ENCODE results near the gene BLVRB. TPM values are rescaled to one million over a fixed set of nuclear protein-coding genes. Genes with fewer than 3 reads are reported as not detected.

The BLVRB gene
- total and polyA plus RNA-seq, 2 of the 8 experiments (the other 6 are each of a cell fraction or from before 2014, with no cell fraction given), result 28.7 to 182 TPM

DNA sequence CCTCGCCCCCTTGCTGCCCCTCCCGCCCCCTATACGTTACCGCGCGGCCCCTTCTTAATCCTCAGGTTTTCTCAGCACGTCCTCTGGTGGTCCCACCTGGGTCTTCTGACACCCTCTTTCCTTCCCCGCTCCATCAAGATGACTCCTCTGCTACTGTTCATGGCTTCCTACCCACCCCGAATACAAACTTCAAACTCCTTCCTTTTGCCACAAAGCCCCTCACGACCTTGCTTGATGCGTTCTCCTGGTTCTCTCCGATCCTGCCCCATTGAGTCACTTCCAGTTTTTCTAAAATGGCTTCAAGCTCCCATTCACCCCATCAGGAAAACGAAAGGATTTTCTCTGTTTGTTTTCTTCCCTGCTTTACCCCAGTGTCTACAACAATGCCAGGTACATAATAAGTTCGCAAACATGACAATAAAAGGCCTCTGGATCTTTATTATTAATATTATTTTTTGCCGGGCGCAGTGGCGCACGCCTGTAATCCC, 20.7 kb downstream of the BLVRB start (continued):
- TF ChIP-seq POLR2A (IDR thresholded peaks at IDR 0.05; ENCODE audit: control extremely low read depth in 1 of 2, low read depth in 2 of 2, low read length in 2 of 2), result peak in 1 of 2 experiments; percentile 42; a peak in 1 of 3 replicates
- TF ChIP-seq, protein P1, sequence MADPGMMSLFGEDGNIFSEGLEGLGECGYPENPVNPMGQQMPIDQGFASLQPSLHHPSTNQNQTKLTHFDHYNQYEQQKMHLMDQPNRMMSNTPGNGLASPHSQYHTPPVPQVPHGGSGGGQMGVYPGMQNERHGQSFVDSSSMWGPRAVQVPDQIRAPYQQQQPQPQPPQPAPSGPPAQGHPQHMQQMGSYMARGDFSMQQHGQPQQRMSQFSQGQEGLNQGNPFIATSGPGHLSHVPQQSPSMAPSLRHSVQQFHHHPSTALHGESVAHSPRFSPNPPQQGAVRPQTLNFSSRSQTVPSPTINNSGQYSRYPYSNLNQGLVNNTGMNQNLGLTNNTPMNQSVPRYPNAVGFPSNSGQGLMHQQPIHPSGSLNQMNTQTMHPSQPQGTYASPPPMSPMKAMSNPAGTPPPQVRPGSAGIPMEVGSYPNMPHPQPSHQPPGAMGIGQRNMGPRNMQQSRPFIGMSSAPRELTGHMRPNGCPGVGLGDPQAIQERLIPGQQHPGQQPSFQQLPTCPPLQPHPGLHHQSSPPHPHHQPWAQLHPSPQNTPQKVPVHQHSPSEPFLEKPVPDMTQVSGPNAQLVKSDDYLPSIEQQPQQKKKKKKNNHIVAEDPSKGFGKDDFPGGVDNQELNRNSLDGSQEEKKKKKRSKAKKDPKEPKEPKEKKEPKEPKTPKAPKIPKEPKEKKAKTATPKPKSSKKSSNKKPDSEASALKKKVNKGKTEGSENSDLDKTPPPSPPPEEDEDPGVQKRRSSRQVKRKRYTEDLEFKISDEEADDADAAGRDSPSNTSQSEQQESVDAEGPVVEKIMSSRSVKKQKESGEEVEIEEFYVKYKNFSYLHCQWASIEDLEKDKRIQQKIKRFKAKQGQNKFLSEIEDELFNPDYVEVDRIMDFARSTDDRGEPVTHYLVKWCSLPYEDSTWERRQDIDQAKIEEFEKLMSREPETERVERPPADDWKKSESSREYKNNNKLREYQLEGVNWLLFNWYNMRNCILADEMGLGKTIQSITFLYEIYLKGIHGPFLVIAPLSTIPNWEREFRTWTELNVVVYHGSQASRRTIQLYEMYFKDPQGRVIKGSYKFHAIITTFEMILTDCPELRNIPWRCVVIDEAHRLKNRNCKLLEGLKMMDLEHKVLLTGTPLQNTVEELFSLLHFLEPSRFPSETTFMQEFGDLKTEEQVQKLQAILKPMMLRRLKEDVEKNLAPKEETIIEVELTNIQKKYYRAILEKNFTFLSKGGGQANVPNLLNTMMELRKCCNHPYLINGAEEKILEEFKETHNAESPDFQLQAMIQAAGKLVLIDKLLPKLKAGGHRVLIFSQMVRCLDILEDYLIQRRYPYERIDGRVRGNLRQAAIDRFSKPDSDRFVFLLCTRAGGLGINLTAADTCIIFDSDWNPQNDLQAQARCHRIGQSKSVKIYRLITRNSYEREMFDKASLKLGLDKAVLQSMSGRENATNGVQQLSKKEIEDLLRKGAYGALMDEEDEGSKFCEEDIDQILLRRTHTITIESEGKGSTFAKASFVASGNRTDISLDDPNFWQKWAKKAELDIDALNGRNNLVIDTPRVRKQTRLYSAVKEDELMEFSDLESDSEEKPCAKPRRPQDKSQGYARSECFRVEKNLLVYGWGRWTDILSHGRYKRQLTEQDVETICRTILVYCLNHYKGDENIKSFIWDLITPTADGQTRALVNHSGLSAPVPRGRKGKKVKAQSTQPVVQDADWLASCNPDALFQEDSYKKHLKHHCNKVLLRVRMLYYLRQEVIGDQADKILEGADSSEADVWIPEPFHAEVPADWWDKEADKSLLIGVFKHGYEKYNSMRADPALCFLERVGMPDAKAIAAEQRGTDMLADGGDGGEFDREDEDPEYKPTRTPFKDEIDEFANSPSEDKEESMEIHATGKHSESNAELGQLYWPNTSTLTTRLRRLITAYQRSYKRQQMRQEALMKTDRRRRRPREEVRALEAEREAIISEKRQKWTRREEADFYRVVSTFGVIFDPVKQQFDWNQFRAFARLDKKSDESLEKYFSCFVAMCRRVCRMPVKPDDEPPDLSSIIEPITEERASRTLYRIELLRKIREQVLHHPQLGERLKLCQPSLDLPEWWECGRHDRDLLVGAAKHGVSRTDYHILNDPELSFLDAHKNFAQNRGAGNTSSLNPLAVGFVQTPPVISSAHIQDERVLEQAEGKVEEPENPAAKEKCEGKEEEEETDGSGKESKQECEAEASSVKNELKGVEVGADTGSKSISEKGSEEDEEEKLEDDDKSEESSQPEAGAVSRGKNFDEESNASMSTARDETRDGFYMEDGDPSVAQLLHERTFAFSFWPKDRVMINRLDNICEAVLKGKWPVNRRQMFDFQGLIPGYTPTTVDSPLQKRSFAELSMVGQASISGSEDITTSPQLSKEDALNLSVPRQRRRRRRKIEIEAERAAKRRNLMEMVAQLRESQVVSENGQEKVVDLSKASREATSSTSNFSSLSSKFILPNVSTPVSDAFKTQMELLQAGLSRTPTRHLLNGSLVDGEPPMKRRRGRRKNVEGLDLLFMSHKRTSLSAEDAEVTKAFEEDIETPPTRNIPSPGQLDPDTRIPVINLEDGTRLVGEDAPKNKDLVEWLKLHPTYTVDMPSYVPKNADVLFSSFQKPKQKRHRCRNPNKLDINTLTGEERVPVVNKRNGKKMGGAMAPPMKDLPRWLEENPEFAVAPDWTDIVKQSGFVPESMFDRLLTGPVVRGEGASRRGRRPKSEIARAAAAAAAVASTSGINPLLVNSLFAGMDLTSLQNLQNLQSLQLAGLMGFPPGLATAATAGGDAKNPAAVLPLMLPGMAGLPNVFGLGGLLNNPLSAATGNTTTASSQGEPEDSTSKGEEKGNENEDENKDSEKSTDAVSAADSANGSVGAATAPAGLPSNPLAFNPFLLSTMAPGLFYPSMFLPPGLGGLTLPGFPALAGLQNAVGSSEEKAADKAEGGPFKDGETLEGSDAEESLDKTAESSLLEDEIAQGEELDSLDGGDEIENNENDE (IDR thresholded peaks at IDR 0.05; ENCODE audit: insufficient replicate concordance, low read length), result no peak
- TF ChIP-seq MAFK (IDR thresholded peaks at IDR 0.05; ENCODE audit: low read depth, low read length), result no peak
- no peak for TF ChIP-seq BACH1 (IDR thresholded peaks at IDR 0.05; ENCODE audit: low read length)
- TF ChIP-seq SIN3A (conservative IDR thresholded peaks at IDR 0.05 in 1 of 2, IDR thresholded peaks at IDR 0.05 in 1 of 2; ENCODE audit: low read depth in 1 of 2, low read length in 2 of 2), result no peak; a peak in 1 of 4 replicates
- TF ChIP-seq POU5F1 (IDR thresholded peaks at IDR 0.05; ENCODE audit: low read depth, low read length), result no peak
- TF ChIP-seq ASH2L (IDR thresholded peaks at IDR 0.05; ENCODE audit: low read length), result peak; percentile 26
- no peak for TF ChIP-seq EGR1 (IDR thresholded peaks at IDR 0.05; ENCODE audit: borderline replicate concordance, low read depth, low read length)
- TF ChIP-seq EP300 (IDR thresholded peaks at IDR 0.05; ENCODE audit: borderline replicate concordance in 1 of 2, low read depth in 2 of 2, low read length in 2 of 2), result no peak
- TF ChIP-seq SRF (IDR thresholded peaks at IDR 0.05; ENCODE audit: low read depth, low read length), result no peak
- TF ChIP-seq BRCA1 (IDR thresholded peaks at IDR 0.05; ENCODE audit: low read depth, low read length), result no peak
- no peak for TF ChIP-seq RBBP5 (IDR thresholded peaks at IDR 0.05; ENCODE audit: borderline replicate concordance, low read depth, low read length)

Measured in H1 (cell line).